Activated CD8-positive, alpha-beta memory T cell treated with anti-CD3 and anti-CD28 coated beads for 48 hours (primary cell): ENCODE results near the gene MYO6.
"Not testable (repeated sequence)": the region's sequence is repeated elsewhere in the genome, so short reads cannot be mapped to it uniquely, and the experiment has no call there.

ENCODE experiments used
- DNase-seq, 3 experiments: peaks; one replicate each; pipeline ENCODE4 v3.0.0-alpha.2; 2020; ENCODE audit warnings: low read depth in 2 of 3, low spot score in 2 of 3

The MYO6 gene

GRCh38 chr6:75748743-75749538, at the start of gene MYO6:
TSS of gene MYO6 (plus strand) at chr6:75749239. CDS start at chr6:75817548, 68,309 bp downstream.
- peak in 2 of 3 experiments; percentile 4 to 18 for DNase-seq

- DNase-seq, result not testable (repeated sequence)
Measured at GRCh38 chr6:75708334-75708733, 40.7 kb upstream of the MYO6 start.

GRCh38 chr6:75711173-75711572, 37.9 kb upstream of the MYO6 start:
- no peak for DNase-seq

- no peak for DNase-seq
Measured at GRCh38 chr6:75719133-75719532, 29.9 kb upstream of the MYO6 start.

GRCh38 chr6:75723382-75723781, 25.7 kb upstream of the MYO6 start:
- DNase-seq, result no peak

- DNase-seq, result no peak
Measured at GRCh38 chr6:75727206-75727605, 21.8 kb upstream of the MYO6 start.

GRCh38 chr6:75731029-75731428, 18.0 kb upstream of the MYO6 start:
- not testable (repeated sequence) for DNase-seq

GRCh38 chr6:75735491-75736186, 13.4 kb upstream of the MYO6 start:
- no peak for DNase-seq

GRCh38 chr6:75743971-75744370, 5.1 kb upstream of the MYO6 start:
- DNase-seq, result no peak

- DNase-seq, result no peak
Measured at GRCh38 chr6:75745404-75745803, 3.6 kb upstream of the MYO6 start.

- no peak for DNase-seq
Measured at GRCh38 chr6:75746221-75746620, 2.8 kb upstream of the MYO6 start.

- no peak for DNase-seq
Measured at GRCh38 chr6:75747152-75747992, 1.7 kb upstream of the MYO6 start.

GRCh38 chr6:75748003-75748742, 866 bp upstream of the MYO6 start:
- DNase-seq, result no peak

GRCh38 chr6:75751443-75751842, 2.4 kb downstream of the MYO6 start:
- no peak for DNase-seq

GRCh38 chr6:75752365-75752764, 3.3 kb downstream of the MYO6 start:
- DNase-seq, result no peak

GRCh38 chr6:75755704-75756103, 6.7 kb downstream of the MYO6 start:
- no peak for DNase-seq

GRCh38 chr6:75757295-75757694, 8.3 kb downstream of the MYO6 start:
- DNase-seq, result no peak

GRCh38 chr6:75758061-75758460, 9.0 kb downstream of the MYO6 start:
- DNase-seq, result no peak

- no peak for DNase-seq
Measured at GRCh38 chr6:75759207-75759606, 10.2 kb downstream of the MYO6 start.

GRCh38 chr6:75760320-75760719, 11.3 kb downstream of the MYO6 start:
- no peak for DNase-seq

GRCh38 chr6:75761489-75761888, 12.4 kb downstream of the MYO6 start:
- DNase-seq, result no peak
